OCI-LY1 (cell line): ENCODE measurements around the gene ZNF444.
"Not testable (repeated sequence)": the region's sequence is repeated elsewhere in the genome, so short reads cannot be mapped to it uniquely, and the experiment has no call there.

Experiments used
- H2AFZ ChIP-seq: fragments of 200-600 bp; sonication (generic), shearing (Covaris generic); 2 replicates; pipeline ENCODE4 v1.6.0; 2014; ENCODE audit warnings: antibody characterized with exemption, mild to moderate bottlenecking, low read length
- H3F3A ChIP-seq: fragments of 200-600 bp; sonication (generic), shearing (Covaris generic); 2 replicates; pipeline ENCODE4 v1.6.0; 2014; ENCODE audit warnings: mild to moderate bottlenecking, antibody characterized with exemption, low read length, moderate library complexity; ENCODE audit not compliant: insufficient read depth
- H3K27ac ChIP-seq: fragments of 200-600 bp; sonication (generic); 2 replicates; pipeline ENCODE4 v1.5.1; 2014; ENCODE audit warnings: low read length, mixed run types, mild to moderate bottlenecking, low read depth; ENCODE audit not compliant: poor library complexity, severe bottlenecking
- H3K27me3 ChIP-seq: fragments of 200-600 bp; sonication (generic); 2 replicates; pipeline ENCODE4 v1.6.0; 2014; ENCODE audit warnings: antibody characterized with exemption, mild to moderate bottlenecking, low read length, moderate library complexity; ENCODE audit not compliant: insufficient read depth
- H3K36me3 ChIP-seq: fragments of 200-600 bp; sonication (generic); 2 replicates; pipeline ENCODE4 v1.6.1; 2014; ENCODE audit warnings: mild to moderate bottlenecking, antibody characterized with exemption, low read length, moderate library complexity, mixed read lengths; ENCODE audit not compliant: insufficient read depth
- H3K4me1 ChIP-seq: fragments of 200-600 bp; sonication (generic); 2 replicates; pipeline ENCODE4 v1.5.1; 2014; ENCODE audit warnings: mild to moderate bottlenecking, low read length, moderate library complexity; ENCODE audit not compliant: insufficient read depth, severe bottlenecking
- H3K4me2 ChIP-seq: fragments of 200-600 bp; sonication (generic), shearing (Covaris generic); 2 replicates; pipeline ENCODE4 v1.6.1; 2014; ENCODE audit warnings: low read length
- H3K4me3 ChIP-seq: fragments of 200-600 bp; sonication (generic); 2 replicates; pipeline ENCODE4 v1.5.1; 2014; ENCODE audit warnings: low read length, low read depth, mild to moderate bottlenecking, mixed read lengths; ENCODE audit not compliant: poor library complexity, severe bottlenecking
- H3K79me2 ChIP-seq: fragments of 200-600 bp; shearing (Covaris generic); 2 replicates; pipeline ENCODE4 v1.6.1; 2016; ENCODE audit warnings: mixed run types, low read length, mixed read lengths; ENCODE audit not compliant: insufficient read depth
- H3K9ac ChIP-seq: fragments of 200-600 bp; sonication (generic), shearing (Covaris generic); 2 replicates; pipeline ENCODE4 v1.6.1; 2014; ENCODE audit warnings: mild to moderate bottlenecking, low read length, mixed read lengths
- H3K9me2 ChIP-seq: fragments of 200-600 bp; sonication (generic), shearing (Covaris generic); 2 replicates; pipeline ENCODE4 v1.6.1; 2014; ENCODE audit warnings: low read depth, mild to moderate bottlenecking, low read length, mixed read lengths
- H3K9me3 ChIP-seq: fragments of 200-600 bp; shearing (Covaris generic); 2 replicates; pipeline ENCODE4 v1.6.1; 2014; ENCODE audit warnings: low read length, mixed read lengths
- H4K20me1 ChIP-seq: fragments of 200-600 bp; sonication (generic), shearing (Covaris generic); 2 replicates; pipeline ENCODE4 v1.6.0; 2016; ENCODE audit warnings: mild to moderate bottlenecking, low read length; ENCODE audit not compliant: insufficient read depth
- EZH2 ChIP-seq: fragments of 200-600 bp; sonication (generic), shearing (Covaris generic); IDR thresholded peaks from 2 replicates; pipeline ENCODE4 v1.8.0; 2017; ENCODE audit warnings: borderline replicate concordance, mixed run types, mild to moderate bottlenecking, antibody characterized with exemption, low read length, moderate library complexity, mixed read lengths
- TF ChIP-seq, protein P1 (sequence below): fragments of 200-600 bp; sonication (generic), shearing (Covaris generic); IDR thresholded peaks from 2 replicates; pipeline ENCODE4 v1.5.1; 2017; ENCODE audit warnings: mild to moderate bottlenecking, antibody characterized with exemption, low read length, moderate library complexity, mixed read lengths

The ZNF444 gene

DNA sequence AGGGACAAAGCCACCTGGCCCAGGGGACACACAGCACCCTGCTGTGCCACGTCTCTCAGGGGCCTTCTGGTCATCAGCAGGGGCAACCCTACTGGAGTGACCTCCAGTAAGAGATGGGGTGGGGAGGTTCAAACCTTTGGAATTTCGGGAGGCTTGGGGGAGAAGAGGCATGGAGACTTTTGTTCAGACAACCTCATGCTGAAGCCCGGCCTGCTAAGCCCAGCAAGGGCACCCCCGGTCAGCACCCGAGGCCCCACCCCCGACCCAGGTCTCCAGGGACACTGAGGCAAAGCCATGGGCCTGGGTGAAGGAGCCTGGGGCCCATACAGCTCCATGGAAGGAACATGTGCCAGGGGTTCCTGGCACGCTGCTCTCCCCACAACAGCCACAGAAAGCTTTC lies 43.3 kb upstream of the ZNF444 start:
- Histone ChIP-seq H4K20me1 (no peaks in the 10 kb centered on the region), H3K4me2 (no peak overlapping the region), H3K9me2 (no peaks in the 10 kb centered on the region), H3K36me3 (peaks cover 42% of the 10 kb centered on the region), H3K79me2 (no peaks in the 10 kb centered on the region), H3F3A (no peaks in the 10 kb centered on the region), H3K27me3 (no peaks in the 10 kb centered on the region), H3K9me3 (no peaks in the 10 kb centered on the region), H3K4me1 (no peaks in the 10 kb centered on the region), H2AFZ (no peak overlapping the region), H3K27ac (no peak overlapping the region), H3K9ac (no peak overlapping the region), H3K4me3 (no peak overlapping the region)
- TF ChIP-seq, protein P1, sequence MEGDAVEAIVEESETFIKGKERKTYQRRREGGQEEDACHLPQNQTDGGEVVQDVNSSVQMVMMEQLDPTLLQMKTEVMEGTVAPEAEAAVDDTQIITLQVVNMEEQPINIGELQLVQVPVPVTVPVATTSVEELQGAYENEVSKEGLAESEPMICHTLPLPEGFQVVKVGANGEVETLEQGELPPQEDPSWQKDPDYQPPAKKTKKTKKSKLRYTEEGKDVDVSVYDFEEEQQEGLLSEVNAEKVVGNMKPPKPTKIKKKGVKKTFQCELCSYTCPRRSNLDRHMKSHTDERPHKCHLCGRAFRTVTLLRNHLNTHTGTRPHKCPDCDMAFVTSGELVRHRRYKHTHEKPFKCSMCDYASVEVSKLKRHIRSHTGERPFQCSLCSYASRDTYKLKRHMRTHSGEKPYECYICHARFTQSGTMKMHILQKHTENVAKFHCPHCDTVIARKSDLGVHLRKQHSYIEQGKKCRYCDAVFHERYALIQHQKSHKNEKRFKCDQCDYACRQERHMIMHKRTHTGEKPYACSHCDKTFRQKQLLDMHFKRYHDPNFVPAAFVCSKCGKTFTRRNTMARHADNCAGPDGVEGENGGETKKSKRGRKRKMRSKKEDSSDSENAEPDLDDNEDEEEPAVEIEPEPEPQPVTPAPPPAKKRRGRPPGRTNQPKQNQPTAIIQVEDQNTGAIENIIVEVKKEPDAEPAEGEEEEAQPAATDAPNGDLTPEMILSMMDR: no peak
- TF ChIP-seq EZH2: no peak

DNA sequence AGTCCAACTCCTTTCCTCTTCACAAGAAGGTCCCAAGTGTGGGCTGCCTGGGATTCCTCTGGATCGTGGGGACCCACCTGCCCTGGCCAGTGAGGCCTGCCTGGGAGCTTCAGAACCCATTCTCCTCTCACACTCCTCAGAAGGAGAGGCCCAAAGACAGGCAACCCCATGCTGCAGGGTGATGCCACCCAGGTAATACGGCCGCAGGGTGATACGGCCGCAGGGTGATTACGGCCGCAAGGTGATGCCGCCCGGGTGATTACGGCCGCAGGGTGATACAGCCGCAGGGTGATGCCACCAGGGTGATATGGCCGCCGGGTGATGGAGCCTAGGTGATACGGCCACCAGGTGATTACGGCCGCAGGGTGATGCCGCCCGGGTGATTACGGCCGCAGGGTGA lies 42.9 kb upstream of the ZNF444 start:
- H3K27me3 ChIP-seq, H3K4me1 ChIP-seq, H3K9me2 ChIP-seq, H2AFZ ChIP-seq, H3F3A ChIP-seq, H3K9ac ChIP-seq, H3K27ac ChIP-seq, H4K20me1 ChIP-seq, H3K4me2 ChIP-seq, H3K79me2 ChIP-seq, H3K9me3 ChIP-seq, H3K4me3 ChIP-seq: not testable (repeated sequence)
- H3K36me3 ChIP-seq: peaks cover 38% of the 10 kb centered on the region

DNA sequence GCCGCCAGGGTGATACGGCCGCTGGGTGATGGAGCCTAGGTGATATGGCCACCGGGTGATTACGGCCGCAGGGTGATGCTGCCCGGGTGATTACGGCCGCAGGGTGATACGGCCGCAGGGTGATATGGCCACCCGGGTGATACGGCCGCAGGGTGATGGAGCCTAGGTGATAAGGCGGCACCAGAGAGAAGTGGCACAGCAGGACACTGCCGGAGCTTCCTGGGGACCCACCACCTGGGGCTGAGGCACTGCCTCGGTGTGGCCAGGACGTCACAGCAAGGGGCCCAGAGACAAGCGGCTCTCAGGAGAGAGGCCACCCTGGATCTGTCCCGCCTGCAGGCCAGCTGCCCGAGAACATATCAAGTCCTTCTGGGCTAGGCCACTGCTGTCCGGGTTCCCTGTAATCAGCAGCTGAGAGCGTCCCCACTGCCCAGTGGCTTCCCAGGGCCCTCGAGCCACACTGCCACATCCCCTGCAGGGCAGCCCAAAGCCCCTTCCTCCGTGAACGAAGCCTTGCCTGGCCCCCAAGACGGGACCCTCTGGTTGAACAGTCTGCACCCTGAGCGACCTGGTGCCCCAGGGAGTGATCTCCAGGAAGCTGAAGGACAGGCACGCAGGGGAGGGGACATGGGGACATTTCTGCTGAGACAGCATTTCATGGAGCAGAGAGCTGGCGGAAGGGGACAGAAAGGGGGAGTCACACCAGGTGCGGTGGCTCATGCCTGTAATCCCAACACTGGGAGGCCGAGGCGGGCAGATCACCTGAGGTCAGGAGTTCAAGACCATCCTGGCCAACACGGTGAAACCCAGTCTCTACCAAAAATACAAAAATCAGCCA lies 42.1 kb upstream of the ZNF444 start:
- Histone ChIP-seq H3K4me3 (no peak overlapping the region), H3K27ac (no peak overlapping the region), H3K4me1 (no peaks in the 10 kb centered on the region), H3K9me3 (no peaks in the 10 kb centered on the region), H3K79me2 (no peaks in the 10 kb centered on the region), H3K36me3 (peaks cover 38% of the 10 kb centered on the region), H3K4me2 (no peak overlapping the region), H3F3A (no peaks in the 10 kb centered on the region), H3K9me2 (no peaks in the 10 kb centered on the region), H2AFZ (no peak overlapping the region), H4K20me1 (no peaks in the 10 kb centered on the region), H3K9ac (no peak overlapping the region), H3K27me3 (no peaks in the 10 kb centered on the region)
- TF ChIP-seq, protein P1: no peak
- TF ChIP-seq EZH2: no peak
